Kidney (tissue), 14 donors: ENCODE data around the gene ARHGDIA. TPM values are rescaled to one million over a fixed set of nuclear protein-coding genes. Genes with fewer than 3 reads are reported as not detected.

Source experiments
- DNase-seq, 5 donors: peaks; one replicate each; pipeline ENCODE4 v3.0.0-alpha.2; 2013 to 2020
- FAIRE-seq: peaks from 2 replicates; lab custom pipeline; 2012; peaks lifted over from hg19 to GRCh38; lab: Jason Lieb, UNC
- H3K27ac ChIP-seq, 2 donors: one replicate each; pipeline ENCODE4 v1.7.0; 2013; ENCODE audit warnings: low read depth in 2 of 2, low read length in 2 of 2, inconsistent platforms in 1 of 2
- H3K27me3 ChIP-seq: one replicate; pipeline ENCODE4 v1.7.1; 2013; ENCODE audit warnings: low read length, inconsistent platforms; ENCODE audit not compliant: control insufficient read depth, insufficient read depth
- H3K36me3 ChIP-seq, 3 donors: one replicate each; pipeline versions ENCODE4 v1.7.0 to v1.7.1; 2013; ENCODE audit warnings: low read length in 3 of 3, control low read depth in 1 of 3, inconsistent platforms in 1 of 3; ENCODE audit not compliant: insufficient read depth in 3 of 3, control insufficient read depth in 2 of 3
- H3K4me1 ChIP-seq, 3 donors: one replicate each; pipeline versions ENCODE4 v1.7.0 to v1.7.1; 2013; ENCODE audit warnings: low read length in 3 of 3, inconsistent platforms in 1 of 3, low read depth in 1 of 3; ENCODE audit not compliant: control insufficient read depth in 2 of 3, insufficient read depth in 2 of 3
- H3K4me3 ChIP-seq, 3 donors: one replicate each; pipeline versions ENCODE4 v1.7.0 to v1.8.1; 2013; ENCODE audit warnings: low read length in 3 of 3, control low read depth in 1 of 3, inconsistent platforms in 1 of 3
- H3K9ac ChIP-seq, 3 donors: one replicate each; pipeline versions ENCODE4 v1.7.0 to v1.7.1; 2013; ENCODE audit warnings: low read length in 3 of 3, control low read depth in 1 of 3, inconsistent platforms in 1 of 3
- H3K9me3 ChIP-seq, 3 donors: one replicate each; pipeline versions ENCODE4 v1.7.0 to v1.7.1; 2013; ENCODE audit warnings: low read length in 3 of 3, control low read depth in 1 of 3, inconsistent platforms in 1 of 3; ENCODE audit not compliant: control insufficient read depth in 2 of 3, insufficient read depth in 1 of 3
- intact Hi-C: fragments of 100-400 bp; cut with DNase I; formaldehyde crosslinking; loops from one replicate; pipeline ENCODE4 v1.11.1; 2022
- polyA plus RNA-seq: library from polyadenylated mRNA; stranded (reverse); fragments of 350-450 nt; fragmentation: Illumina TruSeq; extraction: RNeasy Lipid Tissue Mini Kit (QIAGEN cat#74804); gene quantifications from one replicate; pipeline ENCODE4 v1.2.3, GENCODE V29; 2014; ENCODE audit warnings: low read depth, low replicate concordance; ENCODE audit not compliant: insufficient read depth
- total RNA-seq: library from RNA; stranded (reverse); fragmentation: NEBNext Ultra II Directional; extraction: Animal tissue kit (Norgen Biotek cat#: 25700); gene quantifications from one replicate; pipeline ENCODE4 v1.2.1, GENCODE V29; 2021
- TF ChIP-seq, protein P1 (sequence below): IDR thresholded peaks from 3 replicates; pipeline ENCODE4 v1.5.1; 2012; ENCODE audit warnings: mild to moderate bottlenecking, moderate library complexity, borderline replicate concordance; ENCODE audit not compliant: insufficient read depth; ENCODE audit errors: extremely low read depth
- donor health status: control.
- donor health status: control.
- donor health status: control.
- donor health status: control.
- donor health status: control.
- donor health status: DM: yes; HTN: yes; CAD: no.
- donor health status: Normal renal cell carcinoma (clear cell type).

ARHGDIA gene
- total and polyA plus RNA-seq, 2 donors from 2014 or later = 424 to 453 TPM

DNA sequence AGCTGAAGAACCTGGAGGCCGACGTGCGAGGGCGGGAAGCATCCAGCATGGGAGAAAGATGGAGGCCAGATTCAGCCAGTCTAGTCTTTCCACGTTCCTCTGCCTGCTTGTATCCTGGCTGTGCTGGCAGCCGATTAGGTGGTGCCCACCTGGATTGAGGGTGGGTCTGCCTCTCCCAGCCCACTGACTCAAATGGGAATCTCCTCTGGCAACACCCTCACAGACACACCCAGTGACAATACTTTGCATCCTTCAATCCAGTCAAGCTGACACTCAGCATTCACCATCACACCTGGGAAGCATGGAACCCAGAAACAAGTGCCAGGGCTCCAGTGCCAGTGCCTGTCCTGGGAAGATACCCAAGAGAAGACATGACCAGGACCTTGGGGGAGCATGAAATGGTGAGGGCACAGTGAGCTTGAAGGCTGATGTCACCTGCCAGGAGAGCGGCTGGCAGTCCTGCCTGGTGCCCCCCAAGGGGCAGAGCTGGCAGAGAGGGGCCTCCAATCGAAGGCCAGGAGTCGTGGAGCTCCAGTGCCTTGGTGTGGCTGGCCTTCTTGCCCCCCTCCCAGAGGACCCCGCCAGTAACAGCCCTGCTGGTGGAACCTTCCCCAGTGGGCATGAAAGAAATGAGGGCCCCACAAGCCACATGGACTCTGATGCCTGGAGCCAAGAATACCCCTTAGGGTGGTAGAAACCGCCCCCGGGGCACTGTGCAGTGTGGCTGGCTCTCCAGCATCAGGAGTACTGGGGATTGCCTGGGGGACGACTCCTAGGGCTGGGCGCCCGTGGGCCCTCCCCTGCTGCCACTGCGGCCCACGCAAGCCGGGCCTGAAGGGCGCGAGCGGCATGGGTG is 30.3 kb upstream of the ARHGDIA start:
- Histone ChIP-seq H3K4me1 (peaks cover 0 to 3% (median 0%) of the 10 kb centered on the region in 3 donors), H3K27ac (no peak overlapping the region), H3K9me3 (no peaks in the 10 kb centered on the region), H3K9ac (no peak overlapping the region), H3K27me3 (no peaks in the 10 kb centered on the region), H3K36me3 (peaks cover 3 to 24% (median 3%) of the 10 kb centered on the region in 3 donors), H3K4me3 (no peak overlapping the region)
- DNase-seq = no peak
- FAIRE-seq = no peak
- intact Hi-C loops = no loop called here
- TF ChIP-seq, protein P1, sequence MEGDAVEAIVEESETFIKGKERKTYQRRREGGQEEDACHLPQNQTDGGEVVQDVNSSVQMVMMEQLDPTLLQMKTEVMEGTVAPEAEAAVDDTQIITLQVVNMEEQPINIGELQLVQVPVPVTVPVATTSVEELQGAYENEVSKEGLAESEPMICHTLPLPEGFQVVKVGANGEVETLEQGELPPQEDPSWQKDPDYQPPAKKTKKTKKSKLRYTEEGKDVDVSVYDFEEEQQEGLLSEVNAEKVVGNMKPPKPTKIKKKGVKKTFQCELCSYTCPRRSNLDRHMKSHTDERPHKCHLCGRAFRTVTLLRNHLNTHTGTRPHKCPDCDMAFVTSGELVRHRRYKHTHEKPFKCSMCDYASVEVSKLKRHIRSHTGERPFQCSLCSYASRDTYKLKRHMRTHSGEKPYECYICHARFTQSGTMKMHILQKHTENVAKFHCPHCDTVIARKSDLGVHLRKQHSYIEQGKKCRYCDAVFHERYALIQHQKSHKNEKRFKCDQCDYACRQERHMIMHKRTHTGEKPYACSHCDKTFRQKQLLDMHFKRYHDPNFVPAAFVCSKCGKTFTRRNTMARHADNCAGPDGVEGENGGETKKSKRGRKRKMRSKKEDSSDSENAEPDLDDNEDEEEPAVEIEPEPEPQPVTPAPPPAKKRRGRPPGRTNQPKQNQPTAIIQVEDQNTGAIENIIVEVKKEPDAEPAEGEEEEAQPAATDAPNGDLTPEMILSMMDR = no peak

DNA sequence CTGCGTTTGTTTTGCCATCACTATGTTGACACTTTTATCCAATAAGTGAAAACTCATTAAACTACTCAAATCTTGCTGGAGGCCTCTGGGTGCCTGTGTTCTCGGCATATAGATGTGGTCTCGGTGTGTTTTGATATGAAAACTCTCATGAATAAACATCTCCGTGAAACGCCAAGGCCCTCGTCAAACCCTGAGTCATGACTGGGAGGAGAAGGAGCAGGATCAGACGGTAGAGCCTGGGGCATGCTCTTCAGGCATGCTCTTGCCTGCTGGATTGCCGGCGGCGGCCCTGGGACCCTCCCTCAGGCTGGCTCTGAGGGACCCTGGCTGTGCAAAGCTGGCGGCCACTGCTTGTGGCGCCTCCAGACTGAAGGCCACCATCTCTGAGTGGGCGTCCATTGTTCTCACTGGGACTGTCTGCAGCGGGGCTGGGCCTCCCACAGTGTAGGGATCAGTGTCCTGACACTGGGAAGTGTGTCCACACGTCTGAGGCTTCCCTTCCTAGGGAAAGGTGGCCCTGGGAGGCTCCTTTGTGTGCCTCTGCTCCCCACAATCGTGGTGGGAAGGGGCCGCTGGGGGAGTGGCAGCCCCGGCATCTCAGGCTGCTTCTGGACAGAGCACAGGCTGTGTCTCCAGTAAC is 29.2 kb upstream of the ARHGDIA start:
- intact Hi-C loops = no loop called here
- FAIRE-seq (no peak), DNase-seq (peak in 1 of 5 donors; percentile 33)
- Histone ChIP-seq H3K9ac (no peak overlapping the region), H3K27me3 (no peaks in the 10 kb centered on the region), H3K27ac (no peak overlapping the region), H3K4me3 (no peak overlapping the region), H3K36me3 (peaks cover 3 to 28% (median 3%) of the 10 kb centered on the region in 3 donors), H3K4me1 (peaks cover 0 to 3% (median 0%) of the 10 kb centered on the region in 3 donors), H3K9me3 (no peaks in the 10 kb centered on the region)
- TF ChIP-seq, protein P1 = no peak

DNA sequence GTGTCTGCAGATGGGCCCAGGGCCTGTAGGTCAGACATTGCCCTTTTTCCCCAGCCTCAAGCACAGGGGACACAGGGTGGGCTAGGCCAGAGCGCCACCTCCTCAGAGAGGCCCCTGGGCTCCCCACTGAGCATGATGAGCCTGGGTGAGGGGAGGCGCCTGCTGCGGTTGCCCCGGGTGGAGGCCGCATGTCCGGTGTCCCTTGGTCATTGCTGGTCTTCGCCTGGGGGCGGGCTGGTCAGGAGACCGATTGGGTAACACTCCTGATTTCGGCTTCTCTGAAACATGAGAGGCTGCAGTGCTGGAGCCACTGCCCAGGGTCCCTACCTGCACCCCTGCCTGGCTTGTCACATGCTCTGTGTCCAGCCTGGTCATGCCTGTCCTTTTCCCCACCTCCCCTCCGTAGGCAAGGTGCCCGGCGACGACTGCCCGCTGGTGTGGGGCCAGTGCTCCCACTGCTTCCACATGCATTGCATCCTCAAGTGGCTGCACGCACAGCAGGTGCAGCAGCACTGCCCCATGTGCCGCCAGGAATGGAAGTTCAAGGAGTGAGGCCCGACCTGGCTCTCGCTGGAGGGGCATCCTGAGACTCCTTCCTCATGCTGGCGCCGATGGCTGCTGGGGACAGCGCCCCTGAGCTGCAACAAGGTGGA is 28.5 kb upstream of the ARHGDIA start:
- Histone ChIP-seq H3K9me3 (no peaks in the 10 kb centered on the region), H3K4me1 (peaks cover 0 to 3% (median 0%) of the 10 kb centered on the region in 3 donors), H3K9ac (no peak overlapping the region), H3K27ac (no peak overlapping the region), H3K27me3 (no peaks in the 10 kb centered on the region), H3K4me3 (no peak overlapping the region), H3K36me3 (peaks cover 3 to 29% (median 3%) of the 10 kb centered on the region in 3 donors)
- FAIRE-seq (no peak), DNase-seq (no peak)
- TF ChIP-seq, protein P1 = no peak
- intact Hi-C loops = no loop called here
